ENCODE data around the gene RAB9B.

DNA sequence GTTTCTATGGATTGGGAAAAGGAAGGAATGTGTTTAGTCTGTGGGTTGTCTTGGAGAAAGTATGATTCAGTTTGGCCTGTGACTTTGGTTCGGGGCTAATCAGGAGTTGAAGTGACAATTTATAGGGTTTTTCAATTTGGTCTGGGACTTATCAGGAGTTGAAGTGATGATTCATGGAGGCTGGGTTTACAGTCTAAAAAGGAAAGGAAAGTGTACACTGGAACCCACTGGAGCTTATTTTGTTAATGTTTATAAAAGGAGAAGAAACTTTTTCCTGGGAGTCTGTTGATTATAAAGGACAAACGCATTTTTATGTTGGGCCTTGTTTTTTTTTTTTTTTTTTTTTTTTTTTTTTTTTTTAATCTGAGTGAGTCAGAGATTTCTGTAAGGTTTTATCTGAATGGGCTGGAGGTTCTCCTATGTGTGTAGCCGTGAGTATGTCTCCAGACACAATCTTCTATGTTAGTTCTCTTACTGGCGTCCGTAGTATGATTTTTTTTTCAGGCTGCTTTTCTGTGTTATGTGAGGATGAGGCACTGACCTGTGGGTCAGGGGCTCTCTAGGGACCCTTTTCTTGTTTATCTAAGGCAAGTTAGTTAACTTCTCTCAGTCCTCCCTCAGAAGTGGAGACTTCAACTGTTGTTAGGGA is 33.0 kb upstream of the RAB9B start:
- TF ChIP-seq, protein P1, sequence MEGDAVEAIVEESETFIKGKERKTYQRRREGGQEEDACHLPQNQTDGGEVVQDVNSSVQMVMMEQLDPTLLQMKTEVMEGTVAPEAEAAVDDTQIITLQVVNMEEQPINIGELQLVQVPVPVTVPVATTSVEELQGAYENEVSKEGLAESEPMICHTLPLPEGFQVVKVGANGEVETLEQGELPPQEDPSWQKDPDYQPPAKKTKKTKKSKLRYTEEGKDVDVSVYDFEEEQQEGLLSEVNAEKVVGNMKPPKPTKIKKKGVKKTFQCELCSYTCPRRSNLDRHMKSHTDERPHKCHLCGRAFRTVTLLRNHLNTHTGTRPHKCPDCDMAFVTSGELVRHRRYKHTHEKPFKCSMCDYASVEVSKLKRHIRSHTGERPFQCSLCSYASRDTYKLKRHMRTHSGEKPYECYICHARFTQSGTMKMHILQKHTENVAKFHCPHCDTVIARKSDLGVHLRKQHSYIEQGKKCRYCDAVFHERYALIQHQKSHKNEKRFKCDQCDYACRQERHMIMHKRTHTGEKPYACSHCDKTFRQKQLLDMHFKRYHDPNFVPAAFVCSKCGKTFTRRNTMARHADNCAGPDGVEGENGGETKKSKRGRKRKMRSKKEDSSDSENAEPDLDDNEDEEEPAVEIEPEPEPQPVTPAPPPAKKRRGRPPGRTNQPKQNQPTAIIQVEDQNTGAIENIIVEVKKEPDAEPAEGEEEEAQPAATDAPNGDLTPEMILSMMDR (IDR thresholded peaks at IDR 0.05), result no peak
- no peak for TF ChIP-seq POLR2A (IDR thresholded peaks at IDR 0.05)

Data from stomach (tissue), 4 donors.